Heart left ventricle (tissue), 16 donors: ENCODE measurements around the gene TAB2. TPM values are rescaled to one million over a fixed set of nuclear protein-coding genes. Genes with fewer than 3 reads are reported as not detected.

Source experiments
- ATAC-seq, 4 donors: fragments of 200-7000 bp; cut with Tn5 transposase; one replicate each; pipeline ENCODE4 v1.9.1; 2020 to 2022; ENCODE audit warnings: moderate library complexity in 4 of 4, mild to moderate bottlenecking in 3 of 4, moderate number of reproducible peaks in 1 of 4
- DNase-seq, 5 donors: peaks; one replicate each; pipeline ENCODE4 v3.0.0-alpha.2; 2020
- H3K27ac ChIP-seq, 12 donors: fragments of 200-600 bp; sonication (generic) in 4 of 12; one replicate each; pipeline versions ENCODE4 v1.5.0 to v1.8.0; 2016 to 2022; ENCODE audit warnings: mild to moderate bottlenecking in 2 of 12
- H3K27me3 ChIP-seq, 9 donors: fragments of 200-600 bp; sonication (generic) in 2 of 9; one replicate each; pipeline versions ENCODE4 v1.5.1 to v1.8.0; 2016 to 2022; ENCODE audit warnings: mild to moderate bottlenecking in 3 of 9
- H3K36me3 ChIP-seq, 9 donors: fragments of 200-600 bp; sonication (generic) in 2 of 9; one replicate each; pipeline versions ENCODE4 v1.5.0 to v1.8.0; 2018 to 2022; ENCODE audit warnings: mild to moderate bottlenecking in 2 of 9
- H3K4me1 ChIP-seq, 12 donors: fragments of 200-600 bp; sonication (generic) in 4 of 12; one replicate each; pipeline versions ENCODE4 v1.5.0 to v1.8.0; 2016 to 2022; ENCODE audit warnings: mild to moderate bottlenecking in 3 of 12
- H3K4me3 ChIP-seq, 12 donors: fragments of 200-600 bp; sonication (generic) in 4 of 12; one replicate each; pipeline versions ENCODE4 v1.5.0 to v1.8.0; 2017 to 2022; ENCODE audit warnings: mild to moderate bottlenecking in 9 of 12, moderate library complexity in 4 of 12
- H3K9me3 ChIP-seq, 12 donors: fragments of 200-600 bp; sonication (generic) in 4 of 12; one replicate each; pipeline versions ENCODE4 v1.5.0 to v1.8.0; 2016 to 2022; ENCODE audit warnings: mild to moderate bottlenecking in 1 of 12
- CTCF ChIP-seq, 12 donors: fragments of 200-600 bp; sonication (generic) in 4 of 12; IDR thresholded peaks; one replicate each; pipeline versions ENCODE4 v1.5.0 to v1.8.0; 2018 to 2022; ENCODE audit warnings: antibody characterized with exemption in 12 of 12, mild to moderate bottlenecking in 5 of 12
- POLR2A ChIP-seq, 2 donors: fragments of 450-650 bp; IDR thresholded peaks; one replicate each; pipeline ENCODE4 v1.6.1; 2017; ENCODE audit warnings: antibody characterized with exemption in 2 of 2, mild to moderate bottlenecking in 2 of 2, moderate library complexity in 2 of 2
- whole genome bisulfite sequencing, 4 donors: extraction: QIAGEN DNeasy Blood & Tissue Kit in 2 of 4; methylation state at CpG; one replicate each; pipeline versions ENCODE4 v1.1.5 to v1.1.7; 2013 to 2018; 5-methylcytosine and 5-hydroxymethylcytosine counted together
- intact Hi-C, 10 donors: fragments of 100-400 bp; cut with DNase I; formaldehyde crosslinking; loops; one replicate each; pipeline versions ENCODE4 v1.11.1 to v1.14.2; 2022
- polyA plus RNA-seq, 2 donors: library from polyadenylated mRNA; stranded (reverse); fragments of 200-250 nt; gene quantifications; one replicate each; pipeline ENCODE4 v1.2.3, GENCODE V29; 2013
- total RNA-seq, 9 donors: library from RNA; depleted of rRNA in 2 of 9; stranded (reverse); fragments of >200 nt in 2 of 9; fragmentation: NEBNext Ultra II Directional in 3 of 9; extraction: Animal tissue kit (Norgen Biotek cat#: 25700) in 3 of 9; gene quantifications; one replicate each; pipeline versions ENCODE4 v1.1.0 to v1.2.4, GENCODE V29; 2016 to 2023
- donor health status: ischemic (EF 13 %, LVEDD 7.1; RV severe dilation, severe dysfunction).
- donor health status: healthy with polysubstance abuse.
- donor health status: DM: no; HTN: yes; CAD: no.
- donor health status: DM: no; HTN: no; CAD: no.
- donor health status: ischemic (EF 25% LVEDD 6.9; RV normal size, moderate dysfunction).
- donor health status: ischemic (EF 25% LVEDD 5.7; RV mildly dilated, moderate dysfunction).
- donor health status: healthy.
- donor health status: DM: yes; HTN: yes; CAD: no.
- donor health status: ischemic (EF 35%, LVEDD 5.7; RV mildly dilated, moderate dysfunction).
- donor health status: nonischemic (EF 11% LVEDD 7.7; RV severe dilation, severe dysfunction).
- donor health status: DM: yes; HTN: yes; CAD: no.
- donor health status: PGD.
- donor health status: ischemic (EF 29% LVEDD 5.4; RV normal size, mild dysfunction).
- donor health status: nonischemic (EF 23%, LVEDD 6.1; RV moderate dilation, normal function).

The TAB2 gene
- total and polyA plus RNA-seq, 11 donors = 19.1 to 95.5 (median 53.7) TPM

GRCh38 chr6:149311293-149311692 is 6.2 kb upstream of the TAB2 start:
- Histone ChIP-seq H3K9me3 (no peaks in the 10 kb centered on the region), H3K4me1 (peaks cover 0 to 7% (median 2%) of the 10 kb centered on the region in 12 donors), H3K4me3 (no peak overlapping the region), H3K36me3 (no peaks in the 10 kb centered on the region), H3K27me3 (peaks cover 0 to 4% (median 0%) of the 10 kb centered on the region in 9 donors), H3K27ac (no peak overlapping the region)
- intact Hi-C loops = loop anchor here in 5 of 10 donors (10.0 kb wide), 4 partner anchors 104 to 226 kb away; no protein-coding TSS in a partner anchor
- 62 to 92% (median 75%) methylated on average over 4 of the region's 4 CpGs for WGBS, 4 donors
- no peak for DNase-seq
- ATAC-seq = no peak
- no peak for TF ChIP-seq POLR2A (IDR thresholded peaks at IDR 0.05)
- TF ChIP-seq CTCF (IDR thresholded peaks at IDR 0.05) = no peak

GRCh38 chr6:149311766-149312165 is 5.7 kb upstream of the TAB2 start:
- TF ChIP-seq CTCF (IDR thresholded peaks at IDR 0.05) (no peak), POLR2A (IDR thresholded peaks at IDR 0.05) (no peak)
- intact Hi-C loops = loop anchor here in 5 of 10 donors (10.0 kb wide), 4 partner anchors 103 to 227 kb away; no protein-coding TSS in a partner anchor
- no peak for ATAC-seq
- Histone ChIP-seq H3K36me3 (no peaks in the 10 kb centered on the region), H3K9me3 (no peaks in the 10 kb centered on the region), H3K4me3 (no peak overlapping the region), H3K27ac (no peak overlapping the region), H3K4me1 (peaks cover 0 to 9% (median 3%) of the 10 kb centered on the region in 12 donors), H3K27me3 (peaks cover 0 to 4% (median 0%) of the 10 kb centered on the region in 9 donors)
- DNase-seq = no peak
- 90 to 100% (median 96%) methylated on average over 1 of the region's 1 CpG for WGBS, 4 donors

- no peaks in the 10 kb centered on the region for H3K36me3 ChIP-seq
- H3K4me1 ChIP-seq = peaks cover 0 to 9% (median 3%) of the 10 kb centered on the region in 12 donors
- intact Hi-C loops = loop anchor here in 5 of 10 donors (10.0 kb wide), 4 partner anchors 102 to 228 kb away; no protein-coding TSS in a partner anchor
- no peak overlapping the region for H3K4me3 ChIP-seq
- DNase-seq (no peak), ATAC-seq (no peak)
- H3K27me3 ChIP-seq = peaks cover 0 to 4% (median 0%) of the 10 kb centered on the region in 9 donors
- TF ChIP-seq POLR2A (IDR thresholded peaks at IDR 0.05) (no peak), CTCF (IDR thresholded peaks at IDR 0.05) (no peak)
- no peak overlapping the region for H3K27ac ChIP-seq
- 61 to 85% (median 80%) methylated on average over 5 of the region's 5 CpGs for WGBS, 4 donors
- no peaks in the 10 kb centered on the region for H3K9me3 ChIP-seq
Observed at GRCh38 chr6:149313070-149313469, 4.4 kb upstream of the TAB2 start.

- 87 to 97% (median 90%) methylated on average over 1 of the region's 1 CpG for WGBS, 4 donors
- no peak for ATAC-seq
Observed at GRCh38 chr6:149313861-149314260, 3.7 kb upstream of the TAB2 start.

More at GRCh38 chr6:149313861-149314260, 3.7 kb upstream of the TAB2 start:
- DNase-seq = no peak
- intact Hi-C loops = loop anchor here in 5 of 10 donors (10.0 kb wide), 4 partner anchors 101 to 229 kb away; no protein-coding TSS in a partner anchor
- H3K27me3 ChIP-seq = peaks cover 0 to 4% (median 0%) of the 10 kb centered on the region in 9 donors
- no peak overlapping the region for H3K4me3 ChIP-seq
- no peaks in the 10 kb centered on the region for H3K36me3 ChIP-seq
- peaks cover 0 to 13% (median 5%) of the 10 kb centered on the region in 12 donors for H3K4me1 ChIP-seq
- H3K27ac ChIP-seq = no peak overlapping the region
- no peaks in the 10 kb centered on the region for H3K9me3 ChIP-seq
- TF ChIP-seq CTCF (IDR thresholded peaks at IDR 0.05) (no peak), POLR2A (IDR thresholded peaks at IDR 0.05) (no peak)
